DMS53 (cell line): Measurements from ENCODE around the gene GRIK2.

ENCODE experiments used
- DNase-seq: peaks from one replicate; lab custom pipeline; 2025; lab: John Stamatoyannopoulos, UW

The GRIK2 gene

DNA sequence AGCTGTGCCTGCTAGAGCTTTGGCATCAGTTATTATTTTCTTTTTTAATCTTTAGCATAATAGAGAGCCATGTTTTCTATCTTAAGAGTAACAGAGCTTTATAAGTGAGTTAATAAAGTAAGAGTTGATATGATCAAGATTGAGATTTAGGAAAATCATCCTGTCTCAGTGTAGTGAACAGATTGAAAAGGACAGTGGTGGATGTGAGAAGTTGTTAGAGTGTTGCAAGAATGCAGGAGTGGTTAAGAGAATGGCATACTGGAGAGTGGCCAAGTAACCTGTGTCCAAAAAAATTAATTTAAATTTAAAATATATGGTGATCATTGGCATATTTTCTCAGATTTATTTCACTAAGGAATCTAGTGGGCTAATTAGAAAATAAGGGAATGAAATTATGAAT lies 629.3 kb downstream of the GRIK2 start:
- DNase-seq: no peak

- DNase-seq: peak; percentile 69
These were observed 630.6 kb downstream of the GRIK2 start for GRCh38 chr6:102023977-102024657.

DNA sequence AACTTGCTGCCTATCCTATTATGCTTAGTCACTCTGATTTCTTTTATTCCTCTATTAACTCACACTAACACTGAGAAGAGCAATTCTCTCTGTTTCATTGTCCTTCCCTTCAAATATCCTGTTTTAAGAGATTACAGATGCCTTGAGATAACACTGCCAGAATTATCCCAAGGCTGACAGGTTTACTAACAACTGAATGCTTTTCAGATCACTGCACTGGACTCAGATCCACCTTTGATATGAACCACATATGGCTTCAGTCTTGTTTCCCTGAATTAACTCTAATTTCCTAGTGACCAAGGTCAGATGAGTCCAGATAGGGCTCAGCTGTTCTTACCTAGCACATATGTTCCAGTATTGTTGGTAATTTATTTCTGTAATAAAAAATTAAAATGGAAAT lies 633.1 kb downstream of the GRIK2 start:
- peak; percentile 2 for DNase-seq

DNA sequence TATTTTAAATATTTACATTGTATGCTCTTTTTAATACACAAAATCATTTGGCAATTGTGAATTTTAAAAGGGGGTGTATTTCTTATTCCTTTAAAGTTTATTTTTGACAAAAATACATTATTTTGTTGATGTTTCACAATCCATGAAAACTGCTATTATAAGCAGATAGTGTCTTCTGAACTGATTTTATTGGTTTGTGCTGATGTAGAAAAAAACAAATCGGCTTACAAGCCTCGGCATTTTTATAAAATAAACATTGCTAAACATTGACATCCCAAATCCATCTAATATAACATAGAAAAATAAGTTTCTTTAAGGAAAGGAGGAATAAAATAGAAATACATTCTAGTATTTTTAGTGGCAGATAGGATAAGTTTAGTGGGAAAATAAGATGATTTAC lies 634.7 kb downstream of the GRIK2 start:
- no peak for DNase-seq

DNA sequence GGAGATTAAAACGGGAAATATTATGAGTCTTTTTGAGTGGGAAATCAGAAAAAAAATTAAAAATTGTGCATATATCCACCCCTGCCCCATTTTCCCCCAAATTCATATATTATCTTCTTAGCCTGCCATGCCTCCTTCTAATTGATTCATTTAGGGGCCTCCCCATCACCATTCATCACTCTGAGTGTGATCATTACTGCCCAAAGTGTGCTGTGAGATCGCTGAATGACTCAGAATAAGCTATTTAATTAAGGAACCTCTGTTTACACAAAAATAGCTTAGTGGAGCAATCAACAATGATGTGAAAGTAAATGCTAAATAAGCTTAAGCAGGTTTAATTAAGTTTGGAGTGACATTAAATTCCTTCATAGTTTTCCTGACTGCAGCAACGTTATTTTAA lies 645.5 kb downstream of the GRIK2 start:
- DNase-seq: no peak

GRCh38 chr6:102039441-102039840 lies 645.9 kb downstream of the GRIK2 start:
- DNase-seq: no peak

- DNase-seq: no peak
These were observed 657.5 kb downstream of the GRIK2 start for GRCh38 chr6:102051001-102051400.

DNA sequence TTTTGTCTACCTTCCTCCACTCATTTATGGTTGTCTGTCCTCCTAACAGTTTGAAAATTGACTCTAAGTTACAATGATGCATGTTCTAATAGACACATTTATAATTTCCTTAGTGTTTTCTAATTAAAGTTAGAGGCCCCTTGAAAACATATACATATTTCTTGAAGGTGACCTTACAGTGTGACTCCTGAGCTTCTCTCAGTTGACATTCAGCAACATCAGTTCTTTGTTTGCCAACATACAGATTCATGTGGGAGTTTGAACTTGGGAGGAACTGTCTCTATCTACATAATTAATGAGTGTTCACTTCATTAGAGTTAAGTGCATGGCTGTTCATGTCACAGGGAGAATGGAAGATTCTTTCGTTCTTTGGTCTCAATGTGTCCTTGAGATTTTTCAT lies 658.2 kb downstream of the GRIK2 start:
- no peak for DNase-seq

- no peak for DNase-seq
These were observed 670.6 kb downstream of the GRIK2 start for GRCh38 chr6:102064142-102064541.

DNA sequence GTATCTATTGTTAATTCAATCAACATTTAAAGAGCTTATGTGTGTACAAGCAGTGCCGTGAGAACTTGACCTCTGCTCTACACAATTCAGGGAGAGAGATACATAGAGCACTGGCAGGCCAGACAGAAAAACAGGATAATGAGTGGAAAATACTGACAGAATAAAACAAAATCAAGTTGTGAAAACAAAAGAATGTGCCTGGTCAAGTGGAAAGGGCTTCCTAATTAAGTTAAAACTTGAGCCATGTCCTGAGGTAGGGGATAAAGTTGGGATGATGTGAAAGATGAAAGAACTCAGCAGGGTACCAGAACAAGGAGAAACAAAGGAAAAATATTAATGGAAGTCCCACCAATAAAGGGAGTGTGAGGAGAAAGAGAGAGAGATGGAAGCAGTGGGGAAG lies 672.8 kb downstream of the GRIK2 start:
- DNase-seq: no peak

DNA sequence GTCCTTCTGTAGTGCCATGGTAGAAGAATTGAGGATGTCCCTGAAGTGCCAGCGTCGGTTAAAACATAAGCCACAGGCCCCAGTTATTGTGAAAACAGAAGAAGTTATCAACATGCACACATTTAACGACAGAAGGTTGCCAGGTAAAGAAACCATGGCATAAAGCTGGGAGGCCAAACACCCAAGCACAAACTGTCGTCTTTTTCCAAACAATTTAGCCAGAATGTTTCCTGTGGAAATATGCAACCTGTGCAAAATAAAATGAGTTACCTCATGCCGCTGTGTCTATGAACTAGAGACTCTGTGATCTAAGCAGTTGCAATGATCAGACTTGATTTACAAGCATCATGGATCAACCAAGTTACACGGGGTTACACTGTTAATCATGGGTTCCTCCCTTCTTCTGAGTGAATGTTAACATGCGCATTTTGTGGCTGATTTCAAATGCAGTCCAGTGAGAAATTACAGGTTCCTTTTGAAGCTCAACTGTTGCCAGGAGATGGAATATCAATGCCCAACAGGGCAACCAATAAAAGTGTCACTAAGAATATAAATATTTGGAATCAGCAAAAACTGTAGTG lies 674.9 kb downstream of the GRIK2 start:
- DNase-seq: no peak

- peak; percentile 22 for DNase-seq
These were observed 682.0 kb downstream of the GRIK2 start for GRCh38 chr6:102075539-102075938.

- DNase-seq: no peak
These were observed 691.7 kb downstream of the GRIK2 start for GRCh38 chr6:102085257-102085656.

DNA sequence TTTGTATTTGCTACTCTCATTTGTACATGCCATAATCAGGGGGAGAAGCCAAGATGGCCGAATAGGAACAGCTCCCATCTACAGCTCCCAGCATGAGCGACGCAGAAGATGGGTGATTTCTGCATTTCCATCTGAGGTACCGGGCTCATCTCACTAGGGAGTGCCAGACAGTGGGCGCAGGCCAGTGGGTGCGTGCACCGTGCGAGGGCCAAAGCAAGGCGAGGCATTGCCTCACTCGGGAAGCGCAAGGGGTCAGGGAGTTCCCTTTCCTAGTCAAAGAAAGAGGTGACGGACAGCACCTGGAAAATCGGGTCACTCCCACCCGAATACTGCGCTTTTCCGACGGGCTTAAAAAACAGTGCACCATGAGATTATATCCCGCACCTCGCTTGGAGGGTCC lies 694.7 kb downstream of the GRIK2 start:
- peak; percentile 20 for DNase-seq

GRCh38 chr6:102114402-102114801 lies 720.9 kb downstream of the GRIK2 start:
- DNase-seq: peak; percentile 72

DNA sequence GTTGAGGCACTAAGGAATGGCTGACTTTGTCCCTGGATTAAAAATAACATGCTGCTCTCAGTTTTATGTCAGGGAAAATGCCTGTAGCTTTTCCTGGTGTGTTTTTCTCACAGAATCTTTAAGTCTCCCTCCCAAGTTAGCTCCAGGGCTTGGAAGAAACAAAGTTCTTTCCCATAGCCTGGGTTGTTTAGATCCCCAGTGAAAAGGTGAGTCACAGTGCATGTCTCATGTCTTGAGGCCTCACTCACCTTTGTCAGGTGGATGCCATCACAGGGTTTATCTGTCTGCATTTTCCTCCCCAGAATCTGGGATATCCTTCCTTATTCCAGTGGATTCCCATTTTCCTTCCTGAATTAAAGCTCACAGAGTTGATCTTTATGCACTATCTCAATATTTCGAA lies 722.4 kb downstream of the GRIK2 start:
- DNase-seq: no peak

DNA sequence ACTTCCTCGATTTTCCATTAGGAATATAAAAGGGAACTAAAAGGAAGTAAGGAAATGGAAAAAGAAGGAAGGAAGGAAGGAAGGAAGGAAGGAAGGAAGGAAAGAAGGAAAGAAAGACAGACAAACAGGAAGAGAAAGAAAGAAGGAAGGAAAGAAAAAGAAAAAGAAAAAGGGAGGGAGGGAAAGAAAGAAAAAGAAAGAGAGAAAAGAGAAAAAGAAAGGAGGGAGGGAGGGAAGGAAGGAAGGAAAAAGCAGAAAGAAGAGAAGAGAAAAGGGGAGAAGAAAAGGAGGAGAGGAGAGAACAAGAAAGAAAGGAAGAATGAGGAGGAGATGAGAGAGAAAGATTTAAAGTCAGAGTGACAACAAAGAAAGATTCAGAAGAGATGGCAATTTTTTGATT lies 724.5 kb downstream of the GRIK2 start:
- DNase-seq: no peak
